A549 treated with dexamethasone at 1 μM for 4 hours (cell line): ENCODE measurements around the gene PUS10. TPM values are rescaled to one million over a fixed set of nuclear protein-coding genes. Genes with fewer than 3 reads are reported as not detected.

Experiments
- total RNA-seq: library from RNA; stranded (reverse); fragments of 200-300 nt; extraction: Qiagen RNA extraction; gene quantifications from 5 replicates; pipeline ENCODE4 v1.2.3, GENCODE V29; 2022

PUS10 gene
- total RNA-seq = 1.9 to 3.1 TPM (median 2.7 TPM) in 5 replicates

DNA sequence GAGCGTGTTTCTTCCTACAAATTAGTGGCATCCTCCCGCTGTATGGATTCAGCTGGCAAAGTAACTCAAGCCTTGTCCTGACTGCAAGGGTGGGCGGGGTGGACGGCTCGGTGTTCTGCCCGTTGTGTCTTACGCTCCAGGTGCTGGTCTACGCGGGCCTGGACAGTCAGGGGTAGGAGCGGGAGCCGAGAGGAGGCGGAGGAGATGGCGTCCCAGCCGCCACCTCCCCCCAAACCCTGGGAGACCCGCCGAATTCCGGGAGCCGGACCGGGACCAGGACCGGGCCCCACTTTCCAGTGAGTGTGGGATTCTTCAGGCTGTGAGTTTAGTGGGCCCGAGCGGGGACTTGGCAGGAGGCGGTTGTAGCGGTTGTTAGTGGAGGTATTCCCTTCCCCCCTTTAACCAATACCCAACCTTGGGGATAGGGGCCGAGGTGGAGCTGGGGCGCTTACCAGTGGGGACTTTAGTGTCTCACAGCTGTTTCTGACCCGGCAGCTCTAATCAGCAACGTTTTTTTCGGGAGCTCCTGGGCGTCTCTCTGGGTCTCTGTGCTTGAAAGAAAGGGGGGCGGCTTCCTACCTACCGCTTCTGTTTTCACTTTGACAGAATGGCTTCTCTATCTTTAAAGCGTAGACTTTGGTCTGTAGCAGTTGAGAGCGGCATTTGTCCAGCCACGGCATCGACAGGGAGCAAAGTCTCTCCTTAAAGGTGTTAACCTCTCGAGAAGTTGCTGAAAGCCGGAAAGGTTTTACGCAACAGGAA is at the start of gene PUS10, which contains the start of gene PEX13:
Gene PUS10, minus strand, starts transcription at position 700 of the 762 bp plus-strand sequence. CDS start 6,365 bp downstream, outside the sequence.
Gene PEX13, plus strand, starts transcription at position 165 of the 762 bp plus-strand sequence. Its CDS starts 40 bp downstream, at position 205.

GRCh38 chr2:61065714-61066709 is 48.0 kb upstream of the PUS10 start, which contains the start of gene SANBR:
Gene SANBR (plus strand): TSS chr2:61065871. CDS start chr2:61070351, 4,480 bp downstream.

Other genes with a start within 250 kb of the PUS10 start
- gene REL, start 136.7 kb downstream of the PUS10 start, total RNA-seq = 1.5 to 3.8 TPM (median 2.9 TPM) in 5 replicates
- 12.6 to 15.9 TPM (median 14.4 TPM) in 5 replicates for gene PEX13, start 535 bp downstream of the PUS10 start, total RNA-seq
- gene SANBR, start 47.6 kb upstream of the PUS10 start, total RNA-seq = 10.2 to 14.9 TPM (median 13.5 TPM) in 5 replicates
- gene C2orf74, start 143.9 kb upstream of the PUS10 start, total RNA-seq = 16.0 to 19.7 TPM (median 16.3 TPM) in 5 replicates